HepG2 (cell line): ENCODE measurements around the gene KRT32.

Source experiments
- TF ChIP-seq, protein P1 (sequence below): sonication (generic); formaldehyde crosslinking; IDR thresholded peaks from 2 replicates; pipeline ENCODE4 v1.5.0; 2020; ENCODE audit warnings: mild to moderate bottlenecking, missing genetic modification reagents
- TF ChIP-seq, protein P2 (sequence below): sonication (generic); formaldehyde crosslinking; IDR thresholded peaks from 2 replicates; pipeline ENCODE4 v1.5.0; 2020; ENCODE audit warnings: mild to moderate bottlenecking, missing genetic modification reagents, moderate library complexity

DNA sequence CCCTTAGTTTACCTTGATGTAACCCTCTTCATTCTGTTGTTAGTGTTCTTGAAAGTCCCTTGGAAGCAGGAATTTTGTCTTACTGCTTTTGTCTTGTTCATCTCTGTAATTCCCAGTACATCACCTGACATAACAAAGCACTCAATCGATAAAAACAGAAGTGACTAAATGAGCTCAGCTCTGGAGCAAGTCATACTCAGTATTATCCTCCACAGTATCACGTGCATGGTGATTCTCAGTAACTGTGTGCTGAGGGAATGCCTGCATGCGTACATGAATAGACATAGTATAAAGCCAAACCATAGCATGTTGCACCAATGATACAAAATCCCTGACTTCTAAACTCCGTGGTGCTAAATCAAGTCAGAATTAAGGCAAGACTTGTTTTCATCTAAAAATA, 33.6 kb downstream of the KRT32 start:
- TF ChIP-seq, protein P1, sequence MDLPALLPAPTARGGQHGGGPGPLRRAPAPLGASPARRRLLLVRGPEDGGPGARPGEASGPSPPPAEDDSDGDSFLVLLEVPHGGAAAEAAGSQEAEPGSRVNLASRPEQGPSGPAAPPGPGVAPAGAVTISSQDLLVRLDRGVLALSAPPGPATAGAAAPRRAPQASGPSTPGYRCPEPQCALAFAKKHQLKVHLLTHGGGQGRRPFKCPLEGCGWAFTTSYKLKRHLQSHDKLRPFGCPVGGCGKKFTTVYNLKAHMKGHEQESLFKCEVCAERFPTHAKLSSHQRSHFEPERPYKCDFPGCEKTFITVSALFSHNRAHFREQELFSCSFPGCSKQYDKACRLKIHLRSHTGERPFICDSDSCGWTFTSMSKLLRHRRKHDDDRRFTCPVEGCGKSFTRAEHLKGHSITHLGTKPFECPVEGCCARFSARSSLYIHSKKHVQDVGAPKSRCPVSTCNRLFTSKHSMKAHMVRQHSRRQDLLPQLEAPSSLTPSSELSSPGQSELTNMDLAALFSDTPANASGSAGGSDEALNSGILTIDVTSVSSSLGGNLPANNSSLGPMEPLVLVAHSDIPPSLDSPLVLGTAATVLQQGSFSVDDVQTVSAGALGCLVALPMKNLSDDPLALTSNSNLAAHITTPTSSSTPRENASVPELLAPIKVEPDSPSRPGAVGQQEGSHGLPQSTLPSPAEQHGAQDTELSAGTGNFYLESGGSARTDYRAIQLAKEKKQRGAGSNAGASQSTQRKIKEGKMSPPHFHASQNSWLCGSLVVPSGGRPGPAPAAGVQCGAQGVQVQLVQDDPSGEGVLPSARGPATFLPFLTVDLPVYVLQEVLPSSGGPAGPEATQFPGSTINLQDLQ = no peak
- TF ChIP-seq, protein P2, sequence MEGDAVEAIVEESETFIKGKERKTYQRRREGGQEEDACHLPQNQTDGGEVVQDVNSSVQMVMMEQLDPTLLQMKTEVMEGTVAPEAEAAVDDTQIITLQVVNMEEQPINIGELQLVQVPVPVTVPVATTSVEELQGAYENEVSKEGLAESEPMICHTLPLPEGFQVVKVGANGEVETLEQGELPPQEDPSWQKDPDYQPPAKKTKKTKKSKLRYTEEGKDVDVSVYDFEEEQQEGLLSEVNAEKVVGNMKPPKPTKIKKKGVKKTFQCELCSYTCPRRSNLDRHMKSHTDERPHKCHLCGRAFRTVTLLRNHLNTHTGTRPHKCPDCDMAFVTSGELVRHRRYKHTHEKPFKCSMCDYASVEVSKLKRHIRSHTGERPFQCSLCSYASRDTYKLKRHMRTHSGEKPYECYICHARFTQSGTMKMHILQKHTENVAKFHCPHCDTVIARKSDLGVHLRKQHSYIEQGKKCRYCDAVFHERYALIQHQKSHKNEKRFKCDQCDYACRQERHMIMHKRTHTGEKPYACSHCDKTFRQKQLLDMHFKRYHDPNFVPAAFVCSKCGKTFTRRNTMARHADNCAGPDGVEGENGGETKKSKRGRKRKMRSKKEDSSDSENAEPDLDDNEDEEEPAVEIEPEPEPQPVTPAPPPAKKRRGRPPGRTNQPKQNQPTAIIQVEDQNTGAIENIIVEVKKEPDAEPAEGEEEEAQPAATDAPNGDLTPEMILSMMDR (CRISPR knock-in tag) = no peak
